ENCODE data around the gene MGAT2. TPM values are rescaled to one million over a fixed set of nuclear protein-coding genes. Genes with fewer than 3 reads are reported as not detected.

MGAT2 gene
- total and polyA plus RNA-seq, 2 donors (not counting 3 experiments of a cell fraction or from before 2014, with no cell fraction given) = 36.4 to 72.6 TPM

GRCh38 chr14:49598189-49598484 lies 22.5 kb upstream of the MGAT2 start:
- no TSS peak for BruUV-seq (replicated peaks)
- Histone ChIP-seq H2AFZ (ENCODE audit: low read depth, low read length) (peak overlapping the region; percentile 72), H3K9me3 (replicated peaks; ENCODE audit: control insufficient read depth, insufficient read depth, low read length) (no peaks in the 10 kb centered on the region), H3K79me2 (ENCODE audit: control insufficient read depth, insufficient read depth, low read length) (peaks cover 23% of the 10 kb centered on the region), H3K36me3 (ENCODE audit: control insufficient read depth in 2 of 2, extremely low read depth in 1 of 2, insufficient read depth in 2 of 2, low read length in 2 of 2) (no peaks in the 10 kb centered on the region), H3K9ac (replicated peaks; ENCODE audit: extremely low read depth, insufficient read depth, low read length) (peak overlapping the region; percentile 98), H3K4me1 (ENCODE audit: control insufficient read depth, extremely low read depth, insufficient read depth, low read length) (peaks cover 3% of the 10 kb centered on the region), H3K4me2 (ENCODE audit: insufficient read depth, low read length) (peak overlapping the region; percentile 66), H4K20me1 (replicated peaks; ENCODE audit: control insufficient read depth, extremely low read depth, insufficient read depth, low read length) (no peaks in the 10 kb centered on the region), H3K4me3 (replicated peaks in 1 of 3; ENCODE audit: insufficient read depth in 1 of 3, low read depth in 1 of 3, low read length in 3 of 3) (peak overlapping the region; percentile 57 to 100 (median 97)), H3K27ac (ENCODE audit: insufficient read depth, low read depth, low read length) (peak overlapping the region; percentile 91), H3K27me3 (ENCODE audit: control insufficient read depth in 2 of 2, insufficient read depth in 2 of 2, low read length in 2 of 2) (no peaks in the 10 kb centered on the region), H3K9me1 (replicated peaks; ENCODE audit: control insufficient read depth, extremely low read depth, insufficient read depth, low read length) (no peaks in the 10 kb centered on the region)
- ChIA-PET CTCF (interaction anchor here (0.9 to 2.9 kb wide), 6 partner anchors 11 to 136 kb away, joined by 3 to 29 read pairs (median 7); partner anchors contain the start of genes MGAT2, RPL36AL and RPS29), POLR2A (interaction anchor here (1.7 kb wide), 2 partner anchors 11 to 23 kb away, joined by 12 to 15 read pairs; partner anchors contain the start of genes MGAT2, RPL36AL and RPS29)
- intact Hi-C loops (cut with micrococcal nuclease) = loop anchor here (1.0 kb wide), 2 partner anchors 12 to 136 kb away; partner anchors contain the start of gene RPS29
- TF ChIP-seq CTCF (IDR thresholded peaks at IDR 0.05; ENCODE audit: extremely low read depth in 1 of 2, insufficient read depth in 1 of 2, low read depth in 1 of 2, low read length in 2 of 2) = no peak
- DNase-seq (ENCODE audit: low read depth, low spot score) = no peak
- dilution Hi-C loops (cut with MboI; ENCODE audit: extremely low pct_ligation_motif_present, low sequenced_read_pairs) = no loop called here
- no peak for FAIRE-seq

- FAIRE-seq = peak; percentile 52
Observed at GRCh38 chr14:49598485-49599300, 21.9 kb upstream of the MGAT2 start, which contains the start of gene LRR1. TSS of gene LRR1 (plus strand) at chr14:49598940. CDS start at chr14:49599021, 81 bp downstream.

More at GRCh38 chr14:49598485-49599300, 21.9 kb upstream of the MGAT2 start, which contains the start of gene LRR1:
- CTCF ChIA-PET = interaction anchor here (0.9 to 2.9 kb wide), 7 partner anchors 12 to 137 kb away, joined by 3 to 29 read pairs (median 5); partner anchors contain the start of genes MGAT2, RPL36AL and RPS29
- no peaks in the 10 kb centered on the region for H4K20me1 ChIP-seq (replicated peaks; ENCODE audit: control insufficient read depth, extremely low read depth, insufficient read depth, low read length)
- POLR2A ChIA-PET = interaction anchor here (0.9 to 1.7 kb wide), 3 partner anchors 12 to 35 kb away, joined by 3 to 15 read pairs (median 12); partner anchors contain the start of genes MGAT2, RPL36AL and RPS29
- peak within 1 kb of the TSS; percentile 57 to 100 (median 97) for H3K4me3 ChIP-seq (replicated peaks in 1 of 3; ENCODE audit: insufficient read depth in 1 of 3, low read depth in 1 of 3, low read length in 3 of 3)
- BruUV-seq (replicated peaks) = TSS peak; percentile 64
- peak within 1 kb of the TSS; percentile 72 for H2AFZ ChIP-seq (ENCODE audit: low read depth, low read length)
- DNase-seq (ENCODE audit: low read depth, low spot score) = peak; percentile 90
- H3K36me3 ChIP-seq (ENCODE audit: control insufficient read depth in 2 of 2, extremely low read depth in 1 of 2, insufficient read depth in 2 of 2, low read length in 2 of 2) = no peaks in the 10 kb centered on the region
- intact Hi-C loops (cut with micrococcal nuclease) (loop anchor here (1.0 kb wide), 3 partner anchors 12 to 136 kb away; partner anchors contain the start of genes MGAT2, RPL36AL and RPS29), dilution Hi-C loops (cut with MboI; ENCODE audit: extremely low pct_ligation_motif_present, low sequenced_read_pairs) (no loop called here)
- TF ChIP-seq MYC (IDR thresholded peaks at IDR 0.05; ENCODE audit: low read depth, low read length) (peak; percentile 8), GATA2 (IDR thresholded peaks at IDR 0.05; ENCODE audit: insufficient read depth, insufficient read length, low read depth, low read length) (no peak), FOS (IDR thresholded peaks at IDR 0.05; ENCODE audit: borderline replicate concordance, insufficient read depth, low read length) (no peak), POLR2A (IDR thresholded peaks at IDR 0.05; ENCODE audit: low read depth, low read length) (peak; percentile 83), POLR2AphosphoS5 (IDR thresholded peaks at IDR 0.05; ENCODE audit: insufficient read depth, low read depth, low read length) (peak; percentile 88), MAX (IDR thresholded peaks at IDR 0.05; ENCODE audit: insufficient read depth, insufficient read length) (peak; percentile 45)
- H3K79me2 ChIP-seq (ENCODE audit: control insufficient read depth, insufficient read depth, low read length) = peaks cover 23% of the 10 kb centered on the region
- peaks cover 3% of the 10 kb centered on the region for H3K4me1 ChIP-seq (ENCODE audit: control insufficient read depth, extremely low read depth, insufficient read depth, low read length)
- H3K27ac ChIP-seq (ENCODE audit: insufficient read depth, low read depth, low read length) = peak within 1 kb of the TSS; percentile 91
- no peaks in the 10 kb centered on the region for H3K9me3 ChIP-seq (replicated peaks; ENCODE audit: control insufficient read depth, insufficient read depth, low read length)
- H3K9me1 ChIP-seq (replicated peaks; ENCODE audit: control insufficient read depth, extremely low read depth, insufficient read depth, low read length) = no peaks in the 10 kb centered on the region
- peak within 1 kb of the TSS; percentile 66 for H3K4me2 ChIP-seq (ENCODE audit: insufficient read depth, low read length)
- no peaks in the 10 kb centered on the region for H3K27me3 ChIP-seq (ENCODE audit: control insufficient read depth in 2 of 2, insufficient read depth in 2 of 2, low read length in 2 of 2)
- H3K9ac ChIP-seq (replicated peaks; ENCODE audit: extremely low read depth, insufficient read depth, low read length) = peak within 1 kb of the TSS; percentile 98
